GM12874 (cell line): ENCODE data around the gene RUBCN.

Experiments
- CTCF ChIP-seq: IDR thresholded peaks from 2 replicates; pipeline ENCODE4 v1.5.1; 2011; ENCODE audit warnings: low read depth, mild to moderate bottlenecking, control low read depth, low read length, moderate library complexity; ENCODE audit not compliant: insufficient read depth

Gene RUBCN

GRCh38 chr3:197753263-197753662 lies 16.6 kb upstream of the RUBCN start:
- TF ChIP-seq CTCF = peak; percentile 17; the same call in 1 of the 2 replicates

- no peak for TF ChIP-seq CTCF
Measured at GRCh38 chr3:197752107-197752506, 15.4 kb upstream of the RUBCN start.

- TF ChIP-seq CTCF = no peak
Measured at GRCh38 chr3:197750858-197751737, 14.4 kb upstream of the RUBCN start.

GRCh38 chr3:197750396-197750831 lies 13.7 kb upstream of the RUBCN start:
- no peak for TF ChIP-seq CTCF

- TF ChIP-seq CTCF = peak; percentile 55
Measured at GRCh38 chr3:197749601-197750395, 13.1 kb upstream of the RUBCN start, which contains the start of gene FYTTD1. Gene FYTTD1 (plus strand): TSS chr3:197749883. CDS start chr3:197749972, 89 bp downstream.

- no peak for TF ChIP-seq CTCF
Measured at GRCh38 chr3:197749315-197749600, 12.6 kb upstream of the RUBCN start.

- TF ChIP-seq CTCF = no peak
Measured at GRCh38 chr3:197748597-197749314, 12.1 kb upstream of the RUBCN start.
